Glomerular endothelial cell (primary cell): ENCODE measurements around the gene BAIAP2. TPM values are rescaled to one million over a fixed set of nuclear protein-coding genes. Genes with fewer than 3 reads are reported as not detected.
"Not testable (repeated sequence)": the region's sequence is repeated elsewhere in the genome, so short reads cannot be mapped to it uniquely, and the experiment has no call there.

Experiments used
- DNase-seq: peaks from one replicate; pipeline ENCODE4 v3.0.0-alpha.2; 2011; ENCODE audit warnings: low read depth, low spot score; ENCODE audit errors: extremely low read depth
- total RNA-seq: library from RNA; depleted of rRNA; stranded (reverse); fragments of >200 nt; gene quantifications from 2 replicates; pipeline ENCODE4 v1.2.3, GENCODE V29; 2015

Gene BAIAP2
- total RNA-seq, 1 donor from 2014 or later: 30.6 TPM

DNA sequence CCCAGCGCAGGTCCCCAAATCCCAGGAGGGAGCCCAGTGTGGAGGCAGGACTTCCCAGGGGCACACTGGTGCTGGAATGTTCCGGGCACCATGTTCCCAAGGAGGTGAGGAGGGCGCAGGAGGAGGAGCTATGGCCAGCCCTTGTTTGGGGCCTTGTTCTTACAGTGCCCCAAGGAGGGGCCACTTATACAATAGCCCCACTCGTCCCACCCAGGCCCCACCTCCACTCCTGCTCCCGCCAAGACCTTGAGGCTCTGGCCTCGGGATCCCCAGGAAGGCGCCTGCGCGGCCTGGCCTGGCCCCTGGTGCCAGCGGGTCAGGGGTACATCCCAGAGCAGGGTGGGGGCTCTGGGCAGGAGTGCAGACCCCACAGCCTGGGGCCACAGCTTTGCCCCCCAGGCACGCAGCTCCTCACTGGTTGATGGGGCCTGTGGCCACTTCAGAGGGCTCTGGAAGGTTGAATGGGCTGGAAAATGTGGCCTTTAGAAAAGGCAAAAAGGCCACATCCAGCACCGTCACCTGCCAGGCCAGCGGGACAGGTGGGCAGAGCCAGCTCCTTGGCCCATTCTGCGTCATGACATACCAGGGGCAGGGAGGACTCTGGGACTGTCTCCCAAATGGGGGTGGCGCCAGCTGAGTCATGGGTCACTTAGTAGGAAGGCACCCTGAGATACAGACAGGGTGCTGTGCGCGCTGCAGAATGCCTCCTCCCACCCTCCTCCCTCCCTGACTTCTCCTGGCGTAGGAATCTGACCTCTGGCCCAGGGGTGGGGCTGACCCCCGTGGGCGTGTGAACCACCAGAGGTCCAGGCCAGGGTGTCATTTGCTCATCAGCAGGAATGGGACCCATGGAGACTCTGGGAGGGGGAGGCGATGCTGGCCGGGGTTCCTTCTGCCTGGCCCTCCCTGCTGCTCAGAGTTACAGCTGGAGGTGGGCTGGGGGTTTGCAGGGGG lies 98.1 kb downstream of the BAIAP2 start:
- DNase-seq: no peak

DNA sequence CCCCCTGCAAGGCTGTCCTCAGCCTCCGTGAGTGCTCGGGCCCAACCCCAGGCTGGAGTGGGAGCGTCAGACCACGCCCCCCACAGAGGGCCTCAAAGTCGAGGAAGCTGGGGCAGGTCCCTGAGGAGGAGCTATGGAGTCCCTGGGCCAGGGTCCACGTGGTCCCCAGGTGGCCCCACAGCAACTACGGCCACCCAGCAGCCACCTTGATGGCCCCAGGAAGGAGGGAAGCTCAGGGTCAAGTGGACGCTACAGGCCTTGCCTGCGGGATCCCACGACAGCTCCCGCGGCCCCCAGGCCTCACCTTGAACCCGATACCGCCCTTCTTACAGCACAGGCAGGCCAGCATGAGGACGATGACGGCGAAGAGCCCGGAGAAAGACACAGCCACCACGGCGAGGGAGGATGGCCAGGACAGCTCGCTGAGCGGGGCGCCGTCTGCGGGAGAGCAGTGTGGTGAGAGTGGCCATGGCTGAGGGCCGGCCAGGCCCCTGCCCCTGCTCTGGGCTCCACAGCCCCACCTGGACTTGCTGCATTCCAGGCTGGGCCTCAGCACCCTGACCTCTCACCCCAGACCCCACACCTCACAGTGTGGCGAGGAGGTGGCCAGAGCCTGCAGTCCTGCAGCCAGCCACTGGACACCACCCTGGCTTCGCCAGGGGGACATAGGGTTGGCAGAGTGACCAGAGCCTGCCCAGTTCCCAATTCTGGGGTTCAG lies 99.3 kb downstream of the BAIAP2 start:
- DNase-seq: no peak

DNA sequence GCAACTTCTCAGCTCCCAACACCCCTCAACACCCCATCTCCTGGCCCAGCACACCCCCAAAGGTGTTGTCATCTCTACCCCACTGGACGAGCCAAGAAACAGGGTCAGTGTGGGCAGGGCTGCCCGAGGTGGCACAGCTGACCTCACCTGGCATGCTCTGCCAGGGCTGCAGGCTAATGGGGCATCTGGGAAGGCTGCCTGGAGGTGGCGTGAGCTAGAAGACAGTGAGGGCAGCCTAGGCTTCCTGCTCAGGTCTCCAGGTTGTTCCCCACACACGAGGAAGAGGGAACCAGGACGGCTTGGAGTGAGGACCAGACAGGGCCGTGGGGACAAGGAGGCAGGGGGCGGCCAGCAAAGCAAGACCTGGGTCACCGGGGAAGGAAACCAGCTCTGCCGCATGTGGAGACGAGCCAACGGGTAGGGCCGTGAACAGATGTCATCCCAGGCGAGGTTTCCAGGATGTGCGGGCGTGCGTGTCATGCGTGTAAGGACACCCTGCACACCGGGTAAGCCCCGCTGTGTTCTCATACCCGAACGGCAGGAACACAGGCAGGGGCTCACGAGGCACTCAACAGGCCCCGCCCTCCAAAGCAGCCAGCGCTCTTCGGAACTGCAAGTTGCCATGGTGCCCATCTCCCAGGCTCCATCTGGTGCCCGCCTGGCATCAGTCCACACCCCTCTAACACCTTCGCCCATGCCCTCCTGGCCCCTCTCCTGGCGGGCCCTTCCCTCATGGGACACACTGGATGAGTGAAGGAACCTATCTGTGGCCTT lies 100.7 kb downstream of the BAIAP2 start:
- no peak for DNase-seq

DNA sequence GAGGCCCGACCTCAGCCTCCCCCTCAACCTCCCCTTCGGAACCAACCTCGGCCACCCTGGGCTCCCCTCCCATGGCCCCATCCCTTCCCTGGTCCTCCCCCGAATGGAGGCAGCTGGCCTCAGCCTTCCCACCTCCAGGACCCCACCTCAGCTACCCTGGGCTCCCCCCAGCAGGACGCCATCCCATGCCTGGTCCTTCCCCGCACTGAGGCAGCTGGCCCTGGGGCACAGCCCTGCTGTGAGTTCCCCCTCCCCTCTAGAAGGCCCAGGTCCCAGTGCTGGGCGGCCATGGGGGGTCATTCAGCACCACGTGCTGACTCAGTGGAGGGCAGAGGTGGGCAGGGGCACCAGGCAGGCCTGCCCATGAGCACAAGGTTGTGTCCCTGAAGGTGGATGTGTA lies 101.4 kb downstream of the BAIAP2 start:
- DNase-seq: no peak

DNA sequence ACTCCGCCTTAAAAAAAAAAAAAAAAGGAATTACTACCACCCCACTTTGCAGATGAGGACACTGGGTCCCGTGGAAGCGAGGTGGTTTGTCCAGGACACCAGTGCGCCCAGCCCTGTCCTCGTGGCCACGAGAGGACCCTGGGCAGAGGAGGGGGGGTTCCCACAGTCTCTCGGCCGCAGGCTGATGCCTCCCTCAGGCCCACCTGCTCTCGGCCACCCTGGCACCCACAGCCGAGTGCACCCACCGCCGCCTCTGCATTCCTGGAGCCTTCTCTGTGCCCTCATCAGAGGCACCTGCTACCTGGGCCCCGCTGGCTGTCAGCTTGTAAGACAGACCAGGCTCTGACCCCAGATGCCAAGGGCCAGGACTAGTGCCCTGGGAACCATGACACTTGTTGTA lies 102.3 kb downstream of the BAIAP2 start:
- DNase-seq: no peak

DNA sequence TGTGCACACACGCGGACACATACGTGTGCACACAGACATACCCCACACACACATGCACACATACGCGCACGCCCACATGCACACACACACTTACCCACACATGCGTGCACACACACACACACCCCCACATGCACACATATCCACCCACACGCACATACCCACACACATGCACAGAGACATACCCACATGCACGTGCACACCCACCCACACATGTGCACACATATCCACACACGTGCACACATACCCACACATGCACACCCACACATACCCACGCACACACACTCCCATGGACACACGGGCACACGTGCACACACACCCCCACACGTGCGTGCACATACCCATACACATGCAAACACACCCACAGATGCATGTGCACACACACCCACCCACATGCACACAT lies 103.1 kb downstream of the BAIAP2 start:
- DNase-seq: no peak

DNA sequence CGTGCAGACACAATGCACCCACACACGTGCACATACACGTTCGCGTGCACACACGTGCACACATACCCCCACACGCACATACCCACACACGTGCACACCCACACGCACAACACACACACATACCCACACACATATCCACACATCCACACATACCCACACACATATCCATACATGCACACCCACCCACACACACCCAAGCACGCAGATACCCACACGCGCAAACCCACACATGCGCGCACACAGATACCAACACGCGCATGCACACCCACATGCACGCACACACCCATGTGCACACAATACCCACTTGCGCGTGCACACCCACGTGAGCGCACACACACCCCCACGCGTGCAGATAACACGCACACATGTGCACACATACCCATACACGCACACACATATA lies 103.5 kb downstream of the BAIAP2 start:
- DNase-seq: no peak

DNA sequence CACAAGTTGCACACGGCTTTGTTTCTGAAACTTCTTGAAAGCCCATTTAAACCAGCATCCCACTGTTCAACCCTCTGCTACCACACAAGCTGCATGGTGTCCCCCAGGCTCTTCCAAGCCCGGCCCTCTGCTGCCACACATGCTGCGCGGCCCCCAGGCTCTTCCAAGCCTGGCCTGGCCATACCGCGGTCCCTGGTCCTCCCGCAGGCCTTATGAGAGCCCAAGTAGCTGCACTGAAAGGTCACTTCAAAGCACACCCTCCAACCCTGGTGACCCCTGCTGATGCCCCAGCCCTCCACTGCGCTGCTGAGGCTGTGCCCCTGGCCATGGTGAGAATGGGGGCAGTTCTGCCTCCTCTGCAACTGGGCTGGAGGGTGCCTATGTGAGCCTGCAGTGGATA lies 104.5 kb downstream of the BAIAP2 start:
- DNase-seq: no peak

DNA sequence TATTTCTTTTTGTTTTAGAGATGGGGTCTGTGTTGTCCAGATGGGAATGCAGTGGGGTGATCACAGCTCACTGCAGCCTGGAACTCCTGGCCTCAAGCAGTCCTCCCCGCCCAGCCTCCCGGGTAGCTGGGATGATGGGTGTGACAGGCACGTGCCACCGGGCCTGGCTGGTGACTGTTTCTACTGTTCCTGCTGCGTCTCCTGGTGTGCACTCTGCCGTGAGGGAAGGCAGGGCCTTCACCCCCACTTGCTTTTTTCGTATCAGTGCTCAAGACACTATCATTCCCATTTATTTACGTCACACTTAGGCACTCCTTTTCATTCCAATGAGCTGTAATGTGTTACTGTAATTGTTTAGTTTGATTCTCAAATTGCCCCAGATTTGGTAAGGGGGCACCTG lies 105.1 kb downstream of the BAIAP2 start:
- DNase-seq: no peak

DNA sequence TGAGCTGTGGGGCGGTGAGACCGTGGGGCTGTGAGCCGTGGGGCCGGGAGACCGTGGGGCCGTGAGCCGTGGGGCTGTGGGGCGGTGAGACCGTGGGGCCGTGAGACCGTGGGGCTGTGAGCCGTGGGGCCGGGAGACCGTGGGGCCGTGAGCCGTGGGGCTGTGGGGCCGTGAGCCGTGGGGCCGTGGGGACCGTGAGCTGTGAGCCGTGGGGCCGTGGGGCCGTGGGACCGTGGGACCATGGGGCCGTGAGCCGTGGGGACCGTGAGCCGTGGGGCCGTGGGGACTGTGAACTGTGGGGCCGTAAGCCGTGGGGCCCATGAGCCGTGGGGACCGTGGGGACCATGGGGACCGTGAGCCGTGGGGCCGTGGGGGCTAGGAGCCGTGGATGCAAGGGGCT lies 105.7 kb downstream of the BAIAP2 start:
- no peak for DNase-seq

DNA sequence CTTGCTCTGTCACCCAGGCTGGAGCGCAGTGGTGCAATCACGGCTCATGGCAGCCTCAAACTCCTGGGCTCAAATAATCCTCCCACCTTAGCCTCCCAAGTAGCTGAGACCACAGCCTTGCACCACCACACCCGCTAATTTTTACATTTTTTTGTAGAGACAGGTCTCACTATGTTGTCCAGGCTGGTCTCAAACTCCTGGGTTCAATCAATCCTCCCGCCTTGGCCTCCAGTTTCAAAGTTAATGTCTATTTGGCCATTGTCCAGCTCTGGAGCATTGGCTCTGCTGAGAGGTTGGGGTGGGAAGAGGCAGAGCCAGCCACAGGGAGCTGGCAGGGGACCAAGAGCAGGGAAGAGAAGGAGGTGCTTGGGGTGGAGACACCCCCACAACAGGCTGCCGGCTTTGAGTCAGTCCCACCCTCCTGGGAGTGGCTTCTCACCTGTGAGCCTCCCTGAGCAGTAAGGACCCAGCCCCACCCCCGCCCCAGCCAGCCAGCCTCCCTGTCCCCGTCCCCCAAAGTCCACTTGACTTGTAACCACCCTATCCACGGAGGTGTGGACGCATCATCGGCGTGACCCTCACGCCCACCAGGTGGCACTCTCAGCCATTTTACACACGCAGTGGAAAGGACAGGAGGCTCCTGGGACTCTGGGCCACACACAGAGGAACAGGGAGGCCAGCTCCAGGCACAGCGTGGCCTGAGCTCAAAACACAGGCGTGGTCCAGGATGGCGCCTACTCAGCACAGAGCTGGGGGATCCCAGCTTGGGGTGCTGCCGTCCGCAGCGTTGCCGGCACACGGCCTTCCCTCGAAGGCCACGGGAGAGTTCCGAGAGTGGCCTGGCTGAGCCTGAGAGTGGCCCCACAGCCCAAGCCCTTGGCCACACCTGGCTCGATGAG lies 107.6 kb downstream of the BAIAP2 start:
- DNase-seq: peak; percentile 14

DNA sequence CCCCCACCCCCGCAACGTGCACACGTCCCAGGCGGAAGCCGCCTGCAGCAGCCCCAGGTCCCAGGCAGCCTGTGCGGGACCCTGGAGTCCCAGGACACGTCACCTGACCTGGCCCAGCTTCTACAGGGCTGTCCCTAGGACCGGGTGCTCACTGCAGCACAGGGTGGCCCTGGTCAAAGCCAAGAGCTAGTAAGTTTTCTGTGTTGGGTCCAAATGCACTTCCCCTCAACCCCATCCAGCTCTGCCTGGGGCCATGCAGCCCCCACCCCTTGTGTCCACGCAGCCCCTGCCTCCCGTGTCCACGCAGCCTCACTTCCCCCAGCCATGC lies 108.2 kb downstream of the BAIAP2 start:
- DNase-seq: no peak

DNA sequence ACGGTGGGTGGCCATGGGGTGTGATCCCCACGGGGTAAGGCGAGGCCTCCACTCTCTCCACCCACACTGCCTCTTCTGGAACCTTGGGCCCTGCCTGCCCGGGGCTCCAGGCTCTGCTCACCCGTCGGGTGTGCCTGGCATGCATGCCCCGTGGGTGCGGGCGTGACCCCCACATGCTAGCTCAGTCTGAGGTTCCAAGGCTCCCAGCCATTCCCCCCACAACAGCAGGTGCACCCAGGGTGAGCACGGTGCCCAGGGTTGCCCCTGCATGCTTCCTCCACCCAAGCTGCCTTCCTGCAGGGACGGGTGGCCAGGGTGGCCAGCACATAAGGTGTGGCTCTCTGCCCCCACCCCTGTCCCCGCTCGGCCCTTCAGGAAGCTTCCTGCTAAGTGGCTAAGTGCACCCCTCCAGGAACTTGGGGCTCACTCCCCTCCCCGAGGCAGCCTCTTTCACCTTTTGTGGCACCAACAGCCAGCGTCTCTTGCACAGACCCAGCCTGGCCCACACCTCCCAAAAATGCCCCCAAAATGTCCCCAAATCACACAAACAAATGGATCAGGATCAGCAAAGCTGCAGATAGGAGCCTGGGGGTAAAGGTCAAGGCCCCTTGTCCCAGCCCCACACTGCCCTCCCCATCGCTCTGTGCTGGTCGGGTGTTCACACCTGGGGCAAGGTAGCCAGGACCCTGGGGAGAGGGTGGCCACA lies 108.9 kb downstream of the BAIAP2 start:
- no peak for DNase-seq

DNA sequence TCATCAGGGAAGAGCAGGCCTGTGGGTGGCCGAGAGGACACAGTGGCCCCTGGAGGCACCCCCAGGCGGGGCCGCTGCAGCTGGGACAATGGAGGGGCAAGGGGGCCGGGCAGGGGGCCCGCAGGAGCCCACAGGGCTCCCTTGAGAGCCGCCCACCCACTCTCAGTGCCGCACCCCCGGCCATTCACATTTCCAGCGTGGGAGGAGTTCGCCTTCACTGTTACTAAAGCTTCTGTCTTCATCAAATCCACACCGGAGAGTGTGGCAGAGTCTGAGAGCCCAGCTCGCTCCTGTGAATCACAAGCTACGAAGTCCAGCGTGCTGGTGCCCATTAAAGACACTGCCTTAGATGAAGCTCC lies 109.5 kb downstream of the BAIAP2 start:
- no peak for DNase-seq

DNA sequence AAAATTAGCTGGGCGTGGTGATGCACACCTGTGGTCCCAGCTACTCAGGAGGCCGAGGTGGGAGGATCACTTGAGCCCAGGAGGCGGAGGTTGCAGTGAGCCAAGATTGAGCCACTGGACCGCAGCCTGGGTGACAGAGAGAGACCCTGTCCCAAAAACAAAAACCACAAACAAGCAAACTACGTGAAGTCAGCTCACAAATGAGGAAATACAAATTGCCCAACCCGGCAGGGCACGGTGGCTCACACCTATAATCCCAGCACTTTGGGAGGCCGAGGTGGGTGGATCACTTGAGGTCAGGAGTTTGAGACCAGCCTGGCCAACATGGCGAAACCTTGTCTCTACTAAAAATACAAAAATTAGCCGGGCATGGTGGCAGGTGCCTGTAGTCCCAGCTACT lies 111.3 kb downstream of the BAIAP2 start:
- not testable (repeated sequence) for DNase-seq

DNA sequence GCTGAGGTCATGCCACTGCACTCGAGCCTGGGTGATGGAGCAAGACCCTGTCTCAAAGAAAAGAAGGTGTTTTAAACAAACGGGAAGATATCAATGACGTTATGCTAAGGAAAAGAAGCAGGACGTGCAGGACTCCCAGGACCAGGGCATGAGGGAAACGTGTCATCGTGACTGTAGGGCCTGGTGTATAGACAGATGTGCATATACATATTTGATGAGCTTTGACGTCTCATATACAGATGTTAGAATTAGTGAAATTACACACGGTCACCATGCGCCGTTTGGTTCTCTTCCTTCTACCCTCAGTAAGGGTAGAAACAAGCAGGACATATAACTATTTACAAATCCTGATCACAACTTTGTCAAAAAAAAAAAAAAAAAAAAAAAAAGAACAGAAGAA lies 112.8 kb downstream of the BAIAP2 start:
- DNase-seq: no peak

DNA sequence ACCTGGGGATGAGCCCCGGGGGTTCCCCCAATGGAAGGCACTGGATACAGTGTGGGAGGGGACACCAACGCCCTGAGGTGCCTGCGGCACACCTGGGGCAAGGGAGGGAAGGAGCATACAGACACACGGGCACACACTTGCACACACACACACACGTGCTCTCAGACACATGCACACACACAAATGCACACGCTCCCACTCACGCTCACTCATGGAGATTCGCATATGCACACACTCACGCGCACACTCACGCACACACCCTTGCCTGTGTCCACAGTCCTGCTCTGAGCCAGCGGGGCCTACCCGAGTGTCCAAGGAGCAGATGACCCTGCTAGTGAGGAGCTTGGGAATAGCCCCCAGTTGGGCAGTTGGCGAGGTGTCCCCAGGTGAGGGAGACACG lies 113.6 kb downstream of the BAIAP2 start:
- no peak for DNase-seq

DNA sequence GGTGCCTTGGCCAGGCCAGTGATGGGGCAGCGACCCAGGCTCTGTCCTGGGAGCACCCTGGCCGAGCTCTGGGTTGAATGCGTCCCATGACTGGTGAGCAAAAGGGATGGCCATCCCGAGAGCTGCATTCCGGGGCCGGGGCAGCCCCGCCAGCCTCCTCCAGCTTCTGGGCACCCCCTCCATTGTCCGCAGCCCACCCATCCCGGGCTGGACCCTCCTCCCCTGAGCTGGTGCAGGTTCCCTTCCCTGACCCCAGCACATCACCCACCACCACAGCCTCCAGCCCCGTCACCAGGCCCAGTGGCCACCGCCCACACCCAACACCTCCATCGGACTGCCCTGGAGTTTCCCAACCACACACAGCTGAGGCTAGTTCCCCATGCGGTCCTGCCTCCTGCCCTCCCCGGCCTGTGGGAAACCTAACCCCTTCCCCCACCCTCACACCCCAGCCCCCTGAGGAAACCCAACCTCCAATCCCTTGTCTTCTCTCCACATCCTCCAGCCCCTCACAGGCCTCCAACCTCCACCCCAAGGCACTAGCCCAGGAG lies 114.1 kb downstream of the BAIAP2 start:
- no peak for DNase-seq

DNA sequence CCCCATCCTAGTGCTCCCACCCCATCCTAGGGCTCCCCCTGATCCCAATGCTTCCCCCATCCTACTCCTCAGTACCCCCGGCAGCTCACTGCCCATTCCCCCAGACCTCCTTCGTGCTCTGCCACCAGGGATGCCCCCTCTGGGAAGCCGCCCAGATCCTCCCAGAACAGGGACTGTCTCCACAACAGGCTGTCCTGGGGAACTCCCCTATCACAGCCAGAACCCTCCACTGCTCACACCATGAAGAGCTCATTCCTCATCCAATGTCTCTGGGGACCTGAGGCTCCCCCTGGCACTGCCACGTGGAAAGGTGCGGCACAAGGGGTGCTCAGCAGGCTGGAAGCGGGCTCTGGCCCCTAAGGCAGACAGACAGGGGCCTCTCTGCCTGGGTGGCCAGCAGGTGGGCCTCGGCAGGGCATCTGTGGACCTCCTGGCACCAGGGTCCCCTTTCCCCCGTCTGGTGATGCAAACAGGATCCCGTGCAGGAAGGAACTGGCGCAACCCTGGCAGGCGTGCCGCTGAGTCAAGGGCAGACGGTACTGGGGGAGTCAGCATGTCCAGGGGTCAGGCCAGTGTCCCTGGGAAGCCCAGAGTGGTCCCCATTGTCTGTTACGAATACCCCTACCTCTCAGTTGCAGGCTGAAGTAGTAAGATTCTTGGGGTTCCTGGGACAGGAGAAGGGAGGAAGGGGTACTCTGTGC lies 115.6 kb downstream of the BAIAP2 start:
- no peak for DNase-seq
